ENCODE results near the gene FFAR1. TPM values are rescaled to one million over a fixed set of nuclear protein-coding genes. Genes with fewer than 3 reads are reported as not detected.

FFAR1 gene
- not detected for total RNA-seq
- long read RNA-seq = 0 reads

DNA sequence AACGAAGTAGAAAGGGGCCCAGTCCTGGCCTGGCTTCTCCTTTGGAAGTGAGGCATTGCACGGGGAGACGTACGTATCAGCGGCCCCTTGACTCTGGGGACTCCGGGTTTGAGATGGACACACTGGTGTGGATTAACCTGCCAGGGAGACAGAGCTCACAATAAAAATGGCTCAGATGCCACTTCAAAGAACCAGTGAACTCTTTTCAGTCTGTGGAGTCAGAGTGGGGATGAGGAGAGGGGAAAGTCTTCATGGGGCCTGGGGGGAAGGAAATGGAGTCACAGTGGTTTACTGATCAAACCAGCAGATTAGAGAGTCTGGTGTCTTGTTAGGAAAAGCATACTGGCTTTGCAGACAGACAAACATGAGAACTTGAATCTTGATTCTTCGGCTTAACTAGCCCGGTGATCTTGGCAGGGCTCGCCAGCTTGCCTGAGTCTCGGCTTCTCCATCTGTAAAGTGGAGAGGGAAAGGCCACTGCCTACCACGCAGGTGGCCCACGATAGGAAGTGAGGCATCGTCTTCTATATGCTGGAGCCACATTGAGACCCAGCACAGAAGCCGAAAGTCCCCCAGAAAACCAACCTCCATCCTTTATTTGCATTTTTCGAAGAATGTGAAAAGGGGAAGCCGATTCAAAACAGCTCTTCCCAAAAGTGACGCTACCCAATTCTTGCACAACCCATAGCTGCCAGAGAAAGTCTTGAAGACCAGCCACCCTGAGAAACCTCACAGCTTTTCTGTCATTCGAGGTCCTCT lies at the start of gene FFAR1:
TSS of gene FFAR1 (plus strand) at position 732 of the 759 bp plus-strand sequence. CDS start 3,650 bp downstream, outside the sequence.
- ATAC-seq (no peak), DNase-seq (no peak)
- intact Hi-C loops (cut with micrococcal nuclease) = no loop called here

DNA sequence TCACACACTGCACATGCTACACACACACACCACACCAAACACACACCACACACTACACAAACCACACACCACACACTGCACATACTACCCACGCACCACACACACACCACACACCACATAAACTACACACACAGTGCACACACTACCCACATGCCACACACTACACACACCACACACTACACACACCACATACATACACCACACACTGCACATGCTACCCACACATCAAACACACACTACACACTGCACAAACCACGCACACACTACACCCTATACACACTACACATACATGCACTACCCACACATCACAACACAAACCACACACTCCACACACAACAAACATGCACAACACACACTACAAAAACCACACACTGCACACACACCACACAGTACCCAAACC lies 49.8 kb upstream of the FFAR1 start:
- ATAC-seq (no peak), DNase-seq (no peak)
- intact Hi-C loops (cut with micrococcal nuclease) = no loop called here

DNA sequence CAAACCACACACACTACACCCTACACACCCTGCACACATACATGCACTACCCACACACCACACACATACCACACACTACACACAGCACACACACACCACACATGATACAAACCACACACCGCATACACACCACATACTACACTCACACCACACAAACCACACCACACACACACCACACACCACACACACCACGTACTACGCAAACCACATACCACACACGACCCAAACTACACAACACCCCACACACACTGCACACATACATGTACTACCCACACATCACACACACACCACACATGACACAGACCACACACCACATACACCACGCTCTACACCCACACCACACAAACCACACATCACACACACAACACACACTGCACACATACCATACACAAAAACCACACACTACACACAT lies 49.1 kb upstream of the FFAR1 start:
- ATAC-seq = no peak
- DNase-seq = no peak
- intact Hi-C loops (cut with micrococcal nuclease) = no loop called here

DNA sequence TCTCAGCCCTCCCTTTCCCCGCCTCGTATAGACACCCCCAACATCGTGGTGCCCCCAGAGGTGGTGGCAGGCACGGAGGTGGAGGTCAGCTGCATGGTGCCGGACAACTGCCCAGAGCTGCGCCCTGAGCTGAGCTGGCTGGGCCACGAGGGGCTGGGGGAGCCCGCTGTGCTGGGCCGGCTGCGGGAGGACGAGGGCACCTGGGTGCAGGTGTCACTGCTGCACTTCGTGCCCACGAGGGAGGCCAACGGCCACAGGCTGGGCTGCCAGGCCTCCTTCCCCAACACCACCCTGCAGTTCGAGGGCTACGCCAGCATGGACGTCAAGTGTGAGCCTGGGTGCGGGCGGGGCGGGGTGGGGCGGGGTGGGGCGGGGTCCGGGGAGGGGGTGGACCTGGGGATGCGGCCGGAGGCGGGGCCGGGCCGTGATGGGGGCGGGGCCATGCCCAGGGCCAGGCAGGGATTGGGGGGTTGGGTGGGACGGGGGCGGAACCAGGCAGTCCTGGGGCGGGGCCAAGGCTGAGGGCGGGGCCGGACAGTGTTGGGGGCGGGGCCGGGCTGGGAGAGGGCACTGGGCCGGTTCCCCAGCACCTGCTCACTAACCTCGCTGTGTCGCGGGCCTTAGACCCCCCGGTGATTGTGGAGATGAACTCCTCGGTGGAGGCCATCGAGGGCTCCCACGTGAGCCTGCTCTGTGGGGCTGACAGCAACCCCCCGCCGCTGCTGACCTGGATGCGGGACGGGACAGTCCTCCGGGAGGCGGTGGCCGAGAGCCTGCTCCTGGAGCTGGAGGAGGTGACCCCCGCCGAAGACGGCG lies 48.0 kb upstream of the FFAR1 start:
- intact Hi-C loops (cut with micrococcal nuclease) = no loop called here
- no peak for DNase-seq
- no peak for ATAC-seq

DNA sequence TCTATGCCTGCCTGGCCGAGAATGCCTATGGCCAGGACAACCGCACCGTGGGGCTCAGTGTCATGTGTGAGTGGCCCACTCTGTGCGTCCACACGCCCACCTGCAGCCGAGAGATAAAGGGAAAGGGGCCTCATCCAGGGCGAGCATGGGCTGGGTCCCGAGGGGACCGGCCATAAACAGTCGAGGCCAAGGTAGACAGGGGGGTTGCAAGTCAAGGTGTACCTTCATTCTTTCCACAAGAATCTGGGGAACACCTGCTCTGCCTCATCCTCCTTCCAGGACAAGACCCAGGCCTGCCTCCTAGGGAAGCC lies 47.4 kb upstream of the FFAR1 start:
- ATAC-seq = no peak
- intact Hi-C loops (cut with micrococcal nuclease) = no loop called here
- DNase-seq = no peak

DNA sequence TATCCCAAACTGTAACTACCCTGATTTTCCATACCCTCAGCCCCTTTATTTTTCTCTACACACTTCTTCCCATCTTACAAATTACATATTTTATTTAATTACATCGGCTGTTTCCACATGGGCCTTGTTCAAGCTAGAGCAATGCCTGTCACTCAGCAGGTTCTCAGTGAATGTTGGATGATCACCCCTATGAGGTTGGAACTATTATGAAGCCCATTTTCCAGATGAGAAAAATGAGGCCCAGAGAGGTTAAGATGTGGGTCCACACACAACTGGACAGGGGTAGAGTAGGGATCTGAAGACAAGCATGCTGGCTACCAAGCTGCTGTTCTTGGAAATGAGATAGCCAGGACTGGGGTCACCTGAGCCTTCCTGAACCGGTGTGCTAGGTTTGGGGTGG lies 45.7 kb upstream of the FFAR1 start:
- DNase-seq = no peak
- intact Hi-C loops (cut with micrococcal nuclease) = no loop called here
- no peak for ATAC-seq

DNA sequence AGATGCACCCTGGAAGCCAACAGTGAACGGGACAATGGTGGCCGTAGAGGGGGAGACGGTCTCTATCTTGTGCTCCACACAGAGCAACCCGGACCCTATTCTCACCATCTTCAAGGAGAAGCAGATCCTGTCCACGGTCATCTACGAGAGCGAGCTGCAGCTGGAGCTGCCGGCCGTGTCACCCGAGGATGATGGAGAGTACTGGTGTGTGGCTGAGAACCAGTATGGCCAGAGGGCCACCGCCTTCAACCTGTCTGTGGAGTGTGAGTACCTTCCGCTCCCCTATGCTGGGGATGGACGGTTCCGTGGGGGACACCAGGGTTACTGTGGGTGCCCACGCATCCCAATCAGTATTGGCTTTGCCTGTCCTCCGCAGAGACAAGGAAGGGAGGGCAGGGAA lies 45.3 kb upstream of the FFAR1 start:
- ATAC-seq (no peak), DNase-seq (no peak)
- intact Hi-C loops (cut with micrococcal nuclease) = no loop called here

DNA sequence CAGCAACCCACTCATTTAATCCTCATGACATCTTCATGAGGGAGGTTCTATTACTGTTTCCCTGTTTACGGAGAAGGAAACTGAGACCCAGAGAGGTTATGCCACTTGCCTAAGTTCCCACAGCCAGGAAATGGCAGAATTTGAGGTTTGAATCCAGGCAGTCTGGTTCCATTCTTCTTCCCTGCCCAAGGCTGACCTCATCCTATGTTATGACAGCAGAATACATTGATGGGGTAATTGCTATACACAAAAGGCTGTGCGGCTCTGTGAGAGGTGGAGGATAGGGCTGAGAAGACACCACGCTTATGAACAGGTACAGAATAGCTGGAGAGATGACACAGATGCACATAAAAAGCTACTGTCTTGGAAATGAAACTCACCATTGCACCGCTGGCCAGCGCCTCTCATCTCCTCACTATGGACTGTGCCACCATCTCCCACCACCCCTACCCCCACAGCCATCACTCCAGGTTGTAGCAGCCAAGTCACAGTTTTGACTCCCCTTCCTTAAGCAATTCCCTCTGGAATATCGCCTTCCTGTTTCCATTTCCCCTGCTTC lies 44.3 kb upstream of the FFAR1 start:
- ATAC-seq (no peak), DNase-seq (no peak)
- intact Hi-C loops (cut with micrococcal nuclease) = no loop called here

- ATAC-seq (no peak), DNase-seq (no peak)
- intact Hi-C loops (cut with micrococcal nuclease) = no loop called here
These were observed 43.7 kb upstream of the FFAR1 start for GRCh38 chr19:35304036-35304435.

- intact Hi-C loops (cut with micrococcal nuclease) = no loop called here
- DNase-seq = no peak
- no peak for ATAC-seq
These were observed 42.5 kb upstream of the FFAR1 start for GRCh38 chr19:35305181-35305580.

- intact Hi-C loops (cut with micrococcal nuclease) = no loop called here
- ATAC-seq = no peak
- no peak for DNase-seq
These were observed 41.0 kb upstream of the FFAR1 start for GRCh38 chr19:35306473-35307246.

GRCh38 chr19:35307931-35308330 lies 39.8 kb upstream of the FFAR1 start:
- DNase-seq (no peak), ATAC-seq (no peak)
- intact Hi-C loops (cut with micrococcal nuclease) = no loop called here

DNA sequence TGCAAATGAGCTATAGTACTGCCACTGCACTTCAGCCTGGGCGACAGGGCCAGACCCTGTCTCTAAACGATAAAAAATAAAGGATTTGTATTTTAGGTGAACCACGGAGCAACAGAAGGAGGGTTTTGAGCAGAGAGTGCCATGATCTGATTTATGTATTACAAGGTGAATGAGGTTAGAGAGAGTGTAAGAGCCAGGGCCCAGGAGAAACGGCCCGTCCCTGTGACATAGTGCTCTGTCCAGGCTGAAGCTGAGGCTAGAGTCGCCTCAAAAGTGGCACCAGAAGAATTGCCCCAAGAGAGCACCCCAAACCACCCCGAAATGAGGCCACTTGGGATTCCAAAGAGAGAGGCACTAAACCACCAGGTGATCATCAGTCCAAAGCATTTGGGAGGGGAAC lies 38.8 kb upstream of the FFAR1 start:
- no peak for ATAC-seq
- no peak for DNase-seq
- intact Hi-C loops (cut with micrococcal nuclease) = no loop called here

GRCh38 chr19:35309481-35310279 lies 38.0 kb upstream of the FFAR1 start:
- ATAC-seq (no peak), DNase-seq (no peak)
- intact Hi-C loops (cut with micrococcal nuclease) = no loop called here

DNA sequence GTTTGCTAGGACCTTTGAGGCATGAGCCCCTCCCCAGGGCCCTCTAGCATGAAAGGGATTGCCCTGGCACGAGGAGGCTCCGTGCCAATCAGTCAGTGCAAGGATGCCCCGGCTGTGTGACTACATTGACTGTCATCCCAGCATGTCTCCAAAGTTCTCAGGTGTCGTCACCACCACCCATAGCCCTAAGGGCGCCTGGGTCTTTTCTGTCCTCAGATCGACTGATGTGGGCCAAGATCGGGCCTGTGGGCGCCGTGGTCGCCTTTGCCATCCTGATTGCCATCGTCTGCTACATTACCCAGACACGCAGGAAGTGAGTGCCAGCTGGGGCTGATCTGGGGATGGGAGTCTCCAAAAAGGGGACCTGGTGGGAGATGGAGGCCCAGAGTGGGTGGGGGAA lies 37.4 kb upstream of the FFAR1 start:
- intact Hi-C loops (cut with micrococcal nuclease) = no loop called here
- ATAC-seq = no peak
- DNase-seq = no peak

- intact Hi-C loops (cut with micrococcal nuclease) = no loop called here
- ATAC-seq = no peak
- DNase-seq = no peak
These were observed 36.8 kb upstream of the FFAR1 start for GRCh38 chr19:35310811-35311465.

GRCh38 chr19:35311901-35312665 lies 35.6 kb upstream of the FFAR1 start:
- ATAC-seq (no peak), DNase-seq (no peak)
- intact Hi-C loops (cut with micrococcal nuclease) = no loop called here

DNA sequence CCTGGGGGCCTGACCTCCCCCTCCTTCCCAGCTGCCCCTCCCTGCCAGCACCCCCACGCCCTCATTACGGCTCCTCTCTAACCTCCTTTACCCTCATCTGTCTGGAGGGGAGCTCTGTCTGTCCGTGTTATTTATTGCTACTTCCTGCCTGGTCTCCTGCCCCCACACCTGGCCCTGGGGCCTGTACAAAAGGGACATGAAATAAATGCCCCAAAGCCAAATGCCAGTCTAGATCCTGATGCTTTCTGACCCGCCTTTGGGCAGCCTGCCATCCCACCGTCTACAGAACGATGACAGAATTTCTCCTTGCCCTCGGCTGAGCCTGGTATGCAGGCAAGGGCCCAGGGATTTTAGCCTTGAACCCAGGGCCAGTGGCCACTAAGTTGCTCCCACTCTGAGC lies 34.1 kb upstream of the FFAR1 start:
- DNase-seq = no peak
- intact Hi-C loops (cut with micrococcal nuclease) = no loop called here
- no peak for ATAC-seq

All from left ventricle myocardium superior (tissue), 1 donor.